HepG2 (cell line): Measurements from ENCODE around the gene ATP9A. TPM values are rescaled to one million over a fixed set of nuclear protein-coding genes. Genes with fewer than 3 reads are reported as not detected.

Source experiments
- ATAC-seq: fragments of 200-7000 bp; cut with Tn5 transposase; 3 replicates; pipeline ENCODE4 v1.9.1; 2020; ENCODE audit warnings: mild to moderate bottlenecking, moderate library complexity
- BruUV-seq: library from RNA; stranded (reverse); fragments of 400-500 nt; replicated peaks from 2 replicates; lab custom pipeline; 2021; lab: Mats Ljungman, UMichigan
- CTCF ChIA-PET: fragments of 300-600 bp; formaldehyde crosslinking; extraction: SDS; loops from one replicate; lab custom pipeline; 2021; ENCODE audit warnings: low total read pairs, inconsistent platforms, low intra/inter-chr PET ratio; lab: Yijun Ruan, JAX
- POLR2A ChIA-PET: fragments of 350-600 bp; sonication (Branson Sonifier 250); formaldehyde crosslinking; loops from one replicate; lab custom pipeline; 2020; ENCODE audit warnings: antibody characterized with exemption, inconsistent platforms; lab: Yijun Ruan, JAX
- DNase-seq: peaks from one replicate; pipeline ENCODE4 v3.0.0-alpha.2; 2015; ENCODE audit warnings: low spot score
- FAIRE-seq: peaks from 3 replicates; lab custom pipeline; 2011; peaks lifted over from hg19 to GRCh38; lab: Jason Lieb, UNC
- H2AFZ ChIP-seq: one replicate; pipeline ENCODE4 v1.6.1; 2011; ENCODE audit warnings: low read length, inconsistent platforms
- H3K27ac ChIP-seq: fragments of 300-600 bp; 3 replicates; pipeline ENCODE4 v1.8.0; 2011; ENCODE audit warnings: mixed run types, mild to moderate bottlenecking, mixed read lengths, low read length, inconsistent platforms; ENCODE audit not compliant: insufficient read depth; ENCODE audit errors: extremely low read length
- H3K27me3 ChIP-seq, 2 experiments: fragments of 200-600 bp in 1 of 2; 2 replicates in 1 of 2; 3 replicates in 1 of 2; pipeline versions ENCODE4 v1.6.0 to v1.8.0; 2011; ENCODE audit warnings: low read length in 2 of 2, mild to moderate bottlenecking in 2 of 2, moderate library complexity in 2 of 2, inconsistent platforms in 1 of 2; ENCODE audit not compliant: insufficient read depth in 2 of 2, control insufficient read depth in 1 of 2
- H3K36me3 ChIP-seq, 2 experiments: fragments of 200-600 bp in 1 of 2; replicated peaks in 1 of 2; 2 replicates in 1 of 2; 3 replicates in 1 of 2; pipeline versions ENCODE4 v1.5.1 to v1.8.0; 2011; ENCODE audit warnings: low read length in 2 of 2, inconsistent platforms in 1 of 2; ENCODE audit not compliant: insufficient read depth in 2 of 2, control insufficient read depth in 1 of 2
- H3K4me1 ChIP-seq: 2 replicates; pipeline ENCODE4 v1.5.1; 2012; ENCODE audit warnings: low read length, inconsistent platforms; ENCODE audit not compliant: insufficient read depth
- H3K4me2 ChIP-seq: 2 replicates; pipeline ENCODE4 v1.6.0; 2011; ENCODE audit warnings: low read depth, low read length, inconsistent platforms
- H3K4me3 ChIP-seq, 3 experiments: fragments of 200-600 bp in 1 of 3; sonication (generic), shearing (Covaris generic) in 1 of 3; replicated peaks in 1 of 3; 2 replicates each; pipeline ENCODE4 v1.5.1; 2011 to 2016; ENCODE audit warnings: low read length in 3 of 3, inconsistent platforms in 2 of 3, low read depth in 2 of 3, mild to moderate bottlenecking in 2 of 3, control low read depth in 1 of 3, mixed read lengths in 1 of 3; ENCODE audit not compliant: insufficient read depth in 1 of 3
- H3K79me2 ChIP-seq: one replicate; pipeline ENCODE4 v1.6.1; 2011; ENCODE audit warnings: low read length, inconsistent platforms; ENCODE audit not compliant: insufficient read depth
- H3K9ac ChIP-seq: 2 replicates; pipeline ENCODE4 v1.6.0; 2011; ENCODE audit warnings: mild to moderate bottlenecking, low read depth, low read length, inconsistent platforms; ENCODE audit not compliant: insufficient read depth
- H3K9me3 ChIP-seq: 2 replicates; pipeline ENCODE4 v1.5.1; 2012; ENCODE audit warnings: mild to moderate bottlenecking, low read length
- H4K20me1 ChIP-seq: 2 replicates; pipeline ENCODE4 v1.6.0; 2011; ENCODE audit warnings: inconsistent platforms, mild to moderate bottlenecking, low read length, moderate library complexity; ENCODE audit not compliant: insufficient read depth
- ARID4A ChIP-seq: sonication (generic); formaldehyde crosslinking; IDR thresholded peaks from 2 replicates; pipeline ENCODE4 v1.5.0; 2020; ENCODE audit warnings: mild to moderate bottlenecking, missing genetic modification reagents, borderline replicate concordance
- ARNT2 ChIP-seq: sonication (generic); formaldehyde crosslinking; IDR thresholded peaks from 2 replicates; pipeline ENCODE4 v1.8.0; 2022; ENCODE audit warnings: mild to moderate bottlenecking, low read depth, missing genetic modification reagents, moderate library complexity
- BATF2 ChIP-seq: sonication (generic); formaldehyde crosslinking; IDR thresholded peaks from 2 replicates; pipeline ENCODE4 v1.8.0; 2022; ENCODE audit warnings: mild to moderate bottlenecking, missing genetic modification reagents, moderate library complexity
- GMEB1 ChIP-seq: sonication (generic); formaldehyde crosslinking; IDR thresholded peaks from 2 replicates; pipeline ENCODE4 v1.5.1; 2020; ENCODE audit warnings: missing genetic modification reagents, mild to moderate bottlenecking, borderline replicate concordance
- NR2F6 ChIP-seq, 2 experiments: IDR thresholded peaks; 2 replicates each; pipeline ENCODE4 v1.6.1; 2016; ENCODE audit warnings: antibody characterized with exemption in 1 of 2, mild to moderate bottlenecking in 1 of 2
- RXRB ChIP-seq: IDR thresholded peaks from 2 replicates; pipeline ENCODE4 v1.6.1; 2016; ENCODE audit warnings: borderline replicate concordance, missing genetic modification reagents, missing compliant biosample characterization
- SMAD9 ChIP-seq: sonication (generic); formaldehyde crosslinking; IDR thresholded peaks from 2 replicates; pipeline ENCODE4 v1.5.1; 2020; ENCODE audit warnings: mild to moderate bottlenecking, missing genetic modification reagents
- SRSF1 ChIP-seq: fragments of 200-400 bp; formaldehyde crosslinking; optimal IDR thresholded peaks from 2 replicates; pipeline ENCODE3; 2017; ENCODE audit warnings: mild to moderate bottlenecking, low read depth, low read length, moderate library complexity
- ZFYVE20 ChIP-seq: sonication (generic); formaldehyde crosslinking; IDR thresholded peaks from 2 replicates; pipeline ENCODE4 v1.8.0; 2023; ENCODE audit warnings: low read depth, mild to moderate bottlenecking, moderate library complexity, missing genetic modification reagents, borderline replicate concordance
- ZNF12 ChIP-seq: sonication (generic); formaldehyde crosslinking; IDR thresholded peaks from 2 replicates; pipeline ENCODE4 v1.5.0; 2020; ENCODE audit warnings: missing genetic modification reagents
- ZNF503 ChIP-seq: sonication (generic); formaldehyde crosslinking; IDR thresholded peaks from 2 replicates; pipeline ENCODE4 v1.4.0; 2020; ENCODE audit warnings: missing genetic modification reagents
- ZNF749 ChIP-seq: sonication (generic); formaldehyde crosslinking; IDR thresholded peaks from 2 replicates; pipeline ENCODE4 v1.8.0; 2022; ENCODE audit warnings: mild to moderate bottlenecking, missing genetic modification reagents, moderate library complexity, borderline replicate concordance
- WGBS: methylation state at CpG from one replicate; pipeline ENCODE4 v1.1.6; 2017; ENCODE audit warnings: low lambda C conversion rate; 5-methylcytosine and 5-hydroxymethylcytosine counted together
- in situ Hi-C: cut with HindIII; loops from 2 replicates; pipeline ENCODE4 v1.10.0; 2017; ENCODE audit warnings: low pct_unique_long_range_greater_than_20kb; ENCODE audit not compliant: extremely low pct_ligation_motif_present
- intact Hi-C: fragments of 100-400 bp; cut with micrococcal nuclease; formaldehyde crosslinking; loops from one replicate; pipeline ENCODE4 v1.10.0; 2022; ENCODE audit not compliant: unreplicated experiment
- polyA plus RNA-seq, 8 experiments: library from polyadenylated mRNA; depleted of rRNA in 3 of 8; stranded (reverse) in 7 of 8; unstranded in 1 of 8; fragments of >200 nt; fragmentation: Illumina TruSeq in 4 of 8; extraction: Trizol in 4 of 8; gene quantifications; 2 replicates each; pipeline versions ENCODE4 v1.2.1 to v1.2.3, GENCODE V29; 2011 to 2016; ENCODE audit warnings: low read depth in 4 of 8, missing spikeins in 1 of 8, mixed read lengths in 1 of 8; ENCODE audit not compliant: insufficient read depth in 1 of 8
- total RNA-seq, 5 experiments: library from RNA; depleted of rRNA; stranded (reverse); fragments of >200 nt; fragmentation: Illumina TruSeq; extraction: Trizol; gene quantifications; 2 replicates each; pipeline ENCODE4 v1.2.3, GENCODE V29; 2016; ENCODE audit warnings: low read depth in 1 of 5

Gene ATP9A
- total and polyA plus RNA-seq, 2 of the 13 experiments (the other 11 are each of a cell fraction or from before 2014, with no cell fraction given), result 11.8 to 18.5 TPM

GRCh38 chr20:51758978-51759544 lies 9.1 kb downstream of the ATP9A start:
- CTCF ChIA-PET, result no interaction called here
- peaks cover 22% of the 10 kb centered on the region for H3K79me2 ChIP-seq
- TF ChIP-seq ZNF749 (CRISPR knock-in tag), result no peak
- no peak for TF ChIP-seq ARNT2
- no peak for TF ChIP-seq NR2F6 (IDR thresholded peaks at IDR 0.05)
- peak; percentile 26; the same call in 1 of the 2 replicates for TF ChIP-seq NR2F6 (CRISPR knock-in tag; IDR thresholded peaks at IDR 0.05)
- TF ChIP-seq ARID4A (CRISPR knock-in tag), result peak; percentile 44
- no peak for TF ChIP-seq BATF2 (CRISPR knock-in tag)
- TF ChIP-seq SRSF1, result no peak
- TF ChIP-seq RXRB, result no peak
- TF ChIP-seq ZFYVE20 (CRISPR knock-in tag), result no peak
- TF ChIP-seq ZNF503, result no peak
- TF ChIP-seq ZNF12 (CRISPR knock-in tag), result no peak
- no peak for TF ChIP-seq GMEB1
- TF ChIP-seq SMAD9 (CRISPR knock-in tag), result no peak

More at GRCh38 chr20:51758978-51759544, 9.1 kb downstream of the ATP9A start:
- H3K4me3 ChIP-seq, result no peak overlapping the region
- H4K20me1 ChIP-seq, result no peaks in the 10 kb centered on the region
- H3K27me3 ChIP-seq, result no peaks in the 10 kb centered on the region
- in situ Hi-C loops (loop anchor here (10.0 kb wide), 1 partner anchor 54 kb away; no protein-coding TSS in a partner anchor), intact Hi-C loops (loop anchor here (1.0 kb wide), 1 partner anchor 9 kb away; no protein-coding TSS in a partner anchor)
- H3K9me3 ChIP-seq, result no peaks in the 10 kb centered on the region
- peak; percentile 83 for ATAC-seq
- H3K9ac ChIP-seq, result peak overlapping the region; percentile 18; the same call in 1 of the 2 replicates
- DNase-seq, result peak; percentile 87
- H3K36me3 ChIP-seq, result 0 out of 5 replicates have a peak, but pooled peaks cover 0 to 2% of the 10 kb centered on the region in 2 experiments
- peak overlapping the region; percentile 14 for H3K4me2 ChIP-seq
- no peak overlapping the region for H2AFZ ChIP-seq
- POLR2A ChIA-PET, result interaction anchor here (0.9 to 2.1 kb wide), 3 partner anchors 8 to 22 kb away, joined by 3 to 12 read pairs (median 3); no protein-coding TSS in a partner anchor
- peak overlapping the region; percentile 57 for H3K27ac ChIP-seq
- WGBS, result 32% methylated on average over 10 of the region's 12 CpGs
- peaks cover 51% of the 10 kb centered on the region for H3K4me1 ChIP-seq
- BruUV-seq, result no TSS peak
- peak; percentile 56 for FAIRE-seq
